ENCODE results near the gene VPS13D.

Gene VPS13D

GRCh38 chr1:12405325-12406210 lies 175.7 kb downstream of the VPS13D start:
- DNase-seq (ENCODE audit: low spot score) (no peak), FAIRE-seq (no peak)

DNA sequence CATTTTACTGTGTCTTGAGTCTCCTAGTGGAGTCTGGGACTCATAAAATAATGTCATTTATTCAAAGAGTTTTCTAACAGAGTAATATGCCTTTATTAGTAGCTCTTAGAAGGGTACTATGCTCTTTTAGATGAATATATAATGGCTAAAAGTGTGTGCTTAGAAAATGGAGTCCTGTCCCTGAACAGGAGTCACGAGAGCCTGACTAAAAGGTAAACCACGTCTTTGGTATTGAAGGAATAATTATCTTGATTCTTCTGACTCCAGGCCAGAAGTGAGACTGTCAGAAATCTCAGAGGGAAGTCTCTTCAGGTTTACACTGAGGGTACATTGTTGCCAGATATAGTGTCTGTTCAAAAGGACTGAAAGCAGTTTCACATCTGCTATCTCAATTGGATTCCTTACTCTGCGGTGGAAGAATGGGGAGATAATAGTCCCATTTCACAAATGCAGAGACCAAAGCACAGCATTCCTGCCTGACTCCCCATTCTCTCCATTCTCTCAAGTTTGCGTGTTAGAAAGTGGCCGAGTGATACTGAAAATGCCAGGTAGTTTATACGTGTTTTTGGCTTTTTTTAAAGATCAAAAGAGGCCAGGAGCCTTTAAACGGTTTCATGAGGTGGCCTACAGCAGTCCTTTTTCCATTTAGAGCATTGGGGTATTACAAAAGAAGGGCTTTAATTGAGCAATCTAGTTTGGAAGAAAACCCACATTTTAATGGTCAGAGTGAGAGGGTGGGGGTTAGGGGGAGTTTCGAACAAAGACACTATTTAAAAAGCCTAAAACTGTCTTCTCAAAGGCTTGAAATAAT lies 176.6 kb downstream of the VPS13D start:
- no peak for FAIRE-seq

GRCh38 chr1:12407050-12407961 lies 177.5 kb downstream of the VPS13D start:
- no peak for DNase-seq (ENCODE audit: low spot score)
- FAIRE-seq = no peak

More for the DNA sequence above, 176.6 kb downstream of the VPS13D start:
- no peak for DNase-seq (ENCODE audit: low spot score)

GRCh38 chr1:12407962-12408454 lies 178.2 kb downstream of the VPS13D start:
- DNase-seq (ENCODE audit: low spot score) = no peak
- FAIRE-seq = no peak

GRCh38 chr1:12408662-12409061 lies 178.8 kb downstream of the VPS13D start:
- no peak for DNase-seq (ENCODE audit: low spot score)
- FAIRE-seq = no peak

- FAIRE-seq (no peak), DNase-seq (ENCODE audit: low spot score) (no peak)
Observed at GRCh38 chr1:12409681-12410080, 179.9 kb downstream of the VPS13D start.

GRCh38 chr1:12410351-12410750 lies 180.5 kb downstream of the VPS13D start:
- no peak for FAIRE-seq

GRCh38 chr1:12411098-12411497 lies 181.3 kb downstream of the VPS13D start:
- FAIRE-seq (no peak), DNase-seq (ENCODE audit: low spot score) (no peak)

More at GRCh38 chr1:12410351-12410750, 180.5 kb downstream of the VPS13D start:
- DNase-seq (ENCODE audit: low spot score) = no peak

DNA sequence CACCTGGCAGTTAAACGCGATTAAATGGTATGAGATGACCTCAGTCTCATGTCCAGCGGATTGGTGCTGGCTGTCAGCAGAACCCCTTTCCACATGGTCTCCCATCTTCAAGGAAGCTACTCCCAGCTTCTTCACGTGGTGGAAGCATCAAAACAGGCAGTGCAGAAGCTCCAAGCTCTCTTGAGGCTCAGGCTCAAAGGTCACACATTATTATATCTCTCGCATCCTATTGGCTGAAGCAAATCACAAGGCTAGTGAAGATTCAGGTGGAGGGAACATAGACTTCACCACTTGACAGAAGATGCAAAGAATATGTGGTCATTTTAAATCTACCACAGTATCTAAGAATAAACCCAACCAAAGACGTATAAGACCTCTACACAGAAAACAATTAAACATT lies 181.9 kb downstream of the VPS13D start:
- DNase-seq (ENCODE audit: low spot score) (no peak), FAIRE-seq (no peak)

DNA sequence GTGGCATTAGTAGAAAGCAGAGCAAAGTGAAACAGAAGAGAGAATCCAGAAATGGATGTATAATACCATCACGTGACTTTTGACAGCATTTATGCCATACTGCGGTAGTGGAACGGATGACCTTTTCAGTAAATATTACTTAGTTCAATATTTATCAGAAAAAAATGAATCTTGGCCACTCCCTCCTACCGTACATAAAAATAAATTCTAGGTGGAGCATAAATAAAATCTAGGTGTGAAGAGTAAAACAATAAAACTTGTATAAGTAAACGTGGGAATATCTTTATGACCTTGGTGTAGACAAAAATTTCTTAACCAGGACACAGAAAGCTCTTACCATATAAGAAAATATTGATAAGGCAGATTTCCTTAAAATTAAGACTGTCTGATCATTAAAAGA lies 182.6 kb downstream of the VPS13D start:
- DNase-seq (ENCODE audit: low spot score) (no peak), FAIRE-seq (no peak)

DNA sequence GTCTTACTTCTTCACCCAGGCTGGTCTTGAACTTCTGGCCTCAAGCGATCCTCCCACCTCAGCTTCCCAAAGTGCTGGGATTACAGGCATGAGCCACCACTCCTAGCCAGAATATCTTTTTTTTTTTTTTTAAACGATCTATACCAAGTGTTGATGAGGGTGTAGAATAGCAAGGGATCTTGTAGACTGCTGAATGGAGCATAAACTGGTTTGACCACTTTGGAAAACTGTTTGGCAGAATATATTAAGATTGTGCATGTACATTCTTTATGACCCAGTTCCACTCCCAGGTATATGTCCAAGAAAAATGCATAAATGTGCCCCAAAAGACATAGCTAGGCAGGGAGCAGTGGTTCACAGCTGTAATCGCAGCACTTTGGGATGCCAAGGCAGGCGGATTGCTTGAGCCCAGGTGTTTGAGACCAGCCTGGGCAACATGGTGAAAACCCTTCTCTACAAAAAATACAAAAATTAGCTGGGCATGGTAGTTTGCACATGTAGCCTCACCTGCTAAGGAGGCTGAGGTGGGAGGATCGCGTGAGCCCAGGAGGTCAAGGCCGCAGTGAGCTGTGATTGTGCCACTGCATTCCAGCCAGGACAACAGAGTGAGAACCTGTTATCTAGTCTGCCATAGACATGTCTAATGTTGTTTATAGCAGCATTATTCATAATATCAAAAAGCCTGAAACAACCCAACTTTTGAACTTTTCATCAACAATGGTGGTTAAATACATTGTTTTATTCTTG lies 184.0 kb downstream of the VPS13D start:
- no peak for DNase-seq (ENCODE audit: low spot score)
- FAIRE-seq = no peak

DNA sequence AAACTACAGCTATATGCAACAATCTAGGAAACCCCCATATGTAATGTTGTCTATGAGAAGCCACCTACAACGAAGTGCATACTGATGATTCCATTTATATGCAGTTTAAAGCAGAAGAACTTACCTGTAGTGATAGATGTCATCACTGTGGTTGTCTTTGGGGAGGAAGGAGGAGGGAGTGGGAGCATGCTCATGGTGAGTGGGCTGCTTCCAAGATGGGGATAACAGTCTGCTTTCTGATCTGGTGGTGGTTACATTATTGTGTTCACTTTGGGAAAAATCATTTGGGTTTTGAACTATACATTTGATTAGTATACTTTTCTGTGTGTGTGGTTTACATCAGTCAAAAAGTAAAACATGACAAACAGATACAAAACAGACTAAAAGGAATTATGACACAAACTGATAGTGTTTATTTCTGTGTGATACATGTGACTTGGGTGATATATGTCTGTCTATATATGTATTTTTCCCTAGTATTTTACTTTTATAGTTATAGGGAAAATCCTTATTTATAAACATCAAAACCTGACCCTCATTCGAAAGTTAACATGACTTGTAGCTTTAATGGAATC lies 184.7 kb downstream of the VPS13D start:
- DNase-seq (ENCODE audit: low spot score) = no peak
- FAIRE-seq = no peak

DNA sequence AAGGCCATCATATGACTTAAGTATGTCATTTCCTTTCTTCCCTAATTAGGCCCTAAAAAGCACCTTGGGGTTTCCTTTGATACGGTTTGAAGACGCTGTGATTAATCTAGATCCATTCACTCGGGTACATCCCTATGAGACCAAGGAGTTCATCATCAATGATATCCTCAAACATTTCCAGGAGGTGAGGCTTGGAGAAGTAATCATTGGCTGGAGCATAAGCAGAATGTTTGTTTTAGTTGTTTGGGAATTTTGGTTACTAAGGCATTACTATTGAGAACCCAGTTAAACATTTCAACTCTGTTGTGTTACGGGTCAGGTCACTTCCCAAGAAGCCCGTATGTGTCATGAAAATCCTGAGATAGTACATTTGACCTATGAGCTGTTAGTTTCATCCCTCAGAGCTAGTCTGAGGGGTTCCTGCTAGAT lies 185.2 kb downstream of the VPS13D start:
- FAIRE-seq = no peak

DNA sequence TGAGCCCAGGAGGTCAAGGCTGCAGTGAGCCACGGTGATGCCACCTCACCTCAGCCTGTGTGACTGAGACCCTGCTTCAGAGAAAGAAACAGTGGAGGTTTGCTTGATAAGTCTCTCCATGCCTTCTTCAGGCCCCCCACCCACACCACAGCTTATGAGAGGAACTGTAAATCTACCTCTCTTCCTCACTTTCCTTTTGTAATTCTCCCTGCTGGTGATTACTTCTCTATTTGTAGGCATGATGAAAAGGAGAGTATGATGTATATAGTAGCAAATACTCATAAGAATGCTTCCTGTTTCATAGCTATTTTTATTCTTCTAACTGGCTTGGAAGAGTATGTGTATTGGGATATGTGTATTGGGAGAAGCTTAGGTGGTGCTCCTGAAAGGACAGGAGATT lies 186.3 kb downstream of the VPS13D start:
- FAIRE-seq = no peak
- no peak for DNase-seq (ENCODE audit: low spot score)

More for the DNA sequence above, 185.2 kb downstream of the VPS13D start:
- no peak for DNase-seq (ENCODE audit: low spot score)

DNA sequence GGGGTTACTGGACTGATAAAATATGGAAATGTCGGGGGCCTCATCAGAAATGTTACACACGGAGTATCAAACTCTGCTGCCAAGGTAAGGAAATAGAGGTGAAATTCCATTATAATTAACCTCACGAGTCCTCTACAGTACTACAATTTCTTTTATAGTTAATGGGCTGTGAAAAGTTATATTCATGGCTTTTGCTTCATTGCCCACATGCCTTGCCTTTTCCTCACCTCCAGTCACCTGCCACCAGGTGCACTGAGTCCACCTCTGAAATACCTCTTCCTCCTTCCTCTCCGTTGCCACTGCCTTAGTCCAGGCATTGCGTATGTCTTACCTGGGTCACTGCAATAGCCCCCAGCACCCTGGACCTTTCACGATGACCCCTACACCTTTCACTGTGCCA lies 186.9 kb downstream of the VPS13D start:
- no peak for DNase-seq (ENCODE audit: low spot score)
- no peak for FAIRE-seq

GRCh38 chr1:12417389-12417788 lies 187.6 kb downstream of the VPS13D start:
- DNase-seq (ENCODE audit: low spot score) = no peak
- FAIRE-seq = no peak

- FAIRE-seq (no peak), DNase-seq (ENCODE audit: low spot score) (no peak)
Observed at GRCh38 chr1:12420171-12420570, 190.3 kb downstream of the VPS13D start.

DNA sequence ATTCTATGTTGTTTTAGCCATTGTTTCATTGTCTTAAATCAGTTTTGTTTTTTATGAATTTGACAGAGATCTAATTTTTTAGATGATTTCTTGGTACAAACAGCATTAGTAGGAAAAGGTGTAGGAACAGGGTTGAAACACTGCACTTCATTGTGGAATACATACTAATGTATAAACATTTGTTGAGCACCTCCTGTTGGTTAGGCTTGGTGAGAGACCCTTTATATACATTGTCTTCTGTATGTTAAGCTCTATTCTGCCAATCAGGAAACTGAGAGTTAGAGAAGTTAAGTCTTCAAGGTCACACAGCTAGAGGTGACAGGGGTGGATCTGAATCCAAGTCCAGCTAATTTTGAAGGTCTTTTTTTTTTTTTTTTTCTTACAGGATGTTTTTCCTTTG lies 192.7 kb downstream of the VPS13D start:
- FAIRE-seq = no peak
- DNase-seq (ENCODE audit: low spot score) = no peak

- DNase-seq (ENCODE audit: low spot score) (no peak), FAIRE-seq (no peak)
Observed at GRCh38 chr1:12424087-12424529, 194.3 kb downstream of the VPS13D start.

DNA sequence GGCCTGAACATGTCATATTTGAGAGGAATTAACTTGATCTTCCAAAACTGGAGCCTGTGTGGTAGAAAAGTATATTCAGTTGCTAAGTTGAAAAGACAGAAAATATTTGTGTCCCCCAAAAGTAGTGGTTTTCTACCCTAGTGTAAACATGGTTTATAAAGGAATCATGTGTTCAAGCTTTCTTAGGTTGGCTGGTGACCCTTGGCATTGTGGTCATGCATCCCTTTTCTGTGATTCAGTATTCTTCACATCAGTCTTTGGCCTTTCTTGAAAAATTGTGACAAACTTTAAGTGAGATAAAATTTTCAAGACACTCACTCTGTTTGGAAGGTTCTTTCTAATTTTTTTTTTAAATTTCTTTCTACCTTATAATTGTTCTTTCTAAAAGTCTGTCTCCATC lies 195.0 kb downstream of the VPS13D start:
- no peak for FAIRE-seq

More for the DNA sequence above, 195.0 kb downstream of the VPS13D start:
- no peak for DNase-seq (ENCODE audit: low spot score)

All from RCC 7860 (cell line).